ENCODE data around the gene KCNC4. TPM values are rescaled to one million over a fixed set of nuclear protein-coding genes. Genes with fewer than 3 reads are reported as not detected.

Gene KCNC4
- total RNA-seq, 1 experiment from 2014 or later, result 8.9 TPM

GRCh38 chr1:110206261-110206920 lies 3.7 kb upstream of the KCNC4 start:
- Histone ChIP-seq H4K20me1 (ENCODE audit: control insufficient read depth, insufficient read depth, insufficient read length) (no peaks in the 10 kb centered on the region), H3K23ac (ENCODE audit: insufficient read length, low read depth, low read length) (no peak overlapping the region), H3K9ac (ENCODE audit: extremely low read depth, insufficient read length, low read length) (no peak overlapping the region), H3K4me1 (ENCODE audit: insufficient read depth, low read length) (no peaks in the 10 kb centered on the region), H3K27me3 (ENCODE audit: insufficient read depth, low read length) (peaks cover 5% of the 10 kb centered on the region; the same call in 1 of the 2 replicates), H3K56ac (ENCODE audit: insufficient read length, low read depth, low read length) (no peak overlapping the region), H2BK15ac (ENCODE audit: low read depth, low read length) (no peak overlapping the region), H2AFZ (ENCODE audit: low read length) (no peak overlapping the region), H3K9me3 (ENCODE audit: control insufficient read depth, low read depth, low read length) (no peaks in the 10 kb centered on the region), H2BK12ac (ENCODE audit: insufficient read length, low read depth, low read length) (no peak overlapping the region), H3T11ph (ENCODE audit: low read length) (no peak overlapping the region), H3K4me2 (ENCODE audit: insufficient read depth, insufficient read length, low read length) (no peak overlapping the region), H2BK5ac (ENCODE audit: insufficient read length, low read length) (no peak overlapping the region), H2BK20ac (ENCODE audit: low read depth, low read length, poor library complexity, severe bottlenecking) (no peak overlapping the region), H3K27ac (ENCODE audit: insufficient read length, low read depth, low read length) (no peak overlapping the region), H2BK120ac (ENCODE audit: low read depth, low read length, poor library complexity, severe bottlenecking) (no peak overlapping the region), H3K79me2 (ENCODE audit: insufficient read depth, low read length) (no peaks in the 10 kb centered on the region), H3K4ac (ENCODE audit: low read depth, low read length) (no peak overlapping the region), H3K23me2 (ENCODE audit: insufficient read length, low read depth, low read length, poor library complexity, severe bottlenecking) (peaks cover 11% of the 10 kb centered on the region), H2AK5ac (ENCODE audit: insufficient read length, low read length) (no peak overlapping the region), H4K8ac (replicated peaks; ENCODE audit: insufficient read length, low read depth, low read length) (no peak overlapping the region), H4K91ac (ENCODE audit: insufficient read length, low read depth, low read length) (no peak overlapping the region), H3K14ac (ENCODE audit: insufficient read depth, low read length) (no peak overlapping the region), H4K5ac (ENCODE audit: insufficient read length, low read depth, low read length) (no peak overlapping the region), H3K18ac (ENCODE audit: insufficient read length, low read depth, low read length) (no peak overlapping the region), H3K79me1 (ENCODE audit: insufficient read depth, low read depth, low read length, poor library complexity, severe bottlenecking) (no peaks in the 10 kb centered on the region)
- Mint-ChIP-seq H3K9me3 (no peaks in the 10 kb centered on the region; a peak in 2 of 5 replicates), H3K4me1 (peaks cover 17 to 23% of the 10 kb centered on the region in 2 experiments), H3K27ac (no peak overlapping the region), H3K27me3 (ENCODE audit: low read depth) (peaks cover 25% of the 10 kb centered on the region), H3K36me3 (ENCODE audit: insufficient read depth in 1 of 3, low read depth in 3 of 3) (no peaks in the 10 kb centered on the region), H3K4me3 (no peak overlapping the region)
- no CpG with 5 or more reads among the region's 11 CpGs for WGBS (ENCODE audit: extremely low coverage, insufficient read length, low lambda C conversion rate)
- TF ChIP-seq CTCF (conservative IDR thresholded peaks at IDR 0.05), result no peak
- no peak for DNase-seq

Measured in H9 (cell line).